HG03460 (cell line): Measurements from ENCODE around the gene PCDHB14.
"Not testable (repeated sequence)": the region's sequence is repeated elsewhere in the genome, so short reads cannot be mapped to it uniquely, and the experiment has no call there.

Experiments used
- ATAC-seq: cut with Tn5 transposase; IDR thresholded peaks from one replicate; pipeline ENCODE4 v1.9.1; 2021; ENCODE audit not compliant: unreplicated experiment

PCDHB14 gene

GRCh38 chr5:141223112-141223783, at the start of gene PCDHB14:
Gene PCDHB14 (plus strand): TSS chr5:141223343. CDS start chr5:141223506, 163 bp downstream.
- ATAC-seq = no peak

DNA sequence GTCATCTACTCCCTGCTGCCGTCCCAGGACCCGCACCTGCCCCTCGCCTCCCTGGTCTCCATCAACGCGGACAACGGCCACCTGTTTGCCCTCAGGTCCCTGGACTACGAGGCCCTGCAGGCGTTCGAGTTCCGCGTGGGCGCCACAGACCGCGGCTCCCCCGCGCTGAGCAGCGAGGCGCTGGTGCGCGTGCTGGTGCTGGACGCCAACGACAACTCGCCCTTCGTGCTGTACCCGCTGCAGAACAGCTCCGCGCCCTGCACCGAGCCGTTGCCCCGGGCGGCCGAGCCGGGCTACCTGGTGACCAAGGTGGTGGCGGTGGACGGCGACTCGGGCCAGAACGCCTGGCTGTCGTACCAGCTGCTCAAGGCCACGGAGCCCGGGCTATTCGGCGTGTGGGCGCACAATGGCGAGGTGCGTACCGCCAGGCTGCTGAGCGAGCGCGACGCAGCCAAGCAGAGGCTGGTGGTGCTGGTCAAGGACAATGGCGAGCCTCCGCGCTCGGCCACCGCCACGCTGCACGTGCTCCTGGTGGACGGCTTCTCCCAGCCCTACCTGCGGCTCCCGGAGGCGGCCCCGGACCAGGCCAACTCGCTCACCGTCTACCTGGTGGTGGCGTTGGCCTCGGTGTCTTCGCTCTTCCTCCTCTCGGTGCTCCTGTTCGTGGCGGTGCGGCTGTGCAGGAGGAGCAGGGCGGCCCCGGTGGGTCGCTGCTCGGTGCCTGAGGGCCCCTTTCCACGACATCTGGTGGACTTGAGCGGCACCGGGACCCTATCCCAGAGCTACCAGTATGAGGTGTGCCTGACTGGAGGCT, 48.6 kb upstream of the PCDHB14 start:
- ATAC-seq = not testable (repeated sequence)

GRCh38 chr5:141175933-141176332, 47.2 kb upstream of the PCDHB14 start:
- no peak for ATAC-seq

DNA sequence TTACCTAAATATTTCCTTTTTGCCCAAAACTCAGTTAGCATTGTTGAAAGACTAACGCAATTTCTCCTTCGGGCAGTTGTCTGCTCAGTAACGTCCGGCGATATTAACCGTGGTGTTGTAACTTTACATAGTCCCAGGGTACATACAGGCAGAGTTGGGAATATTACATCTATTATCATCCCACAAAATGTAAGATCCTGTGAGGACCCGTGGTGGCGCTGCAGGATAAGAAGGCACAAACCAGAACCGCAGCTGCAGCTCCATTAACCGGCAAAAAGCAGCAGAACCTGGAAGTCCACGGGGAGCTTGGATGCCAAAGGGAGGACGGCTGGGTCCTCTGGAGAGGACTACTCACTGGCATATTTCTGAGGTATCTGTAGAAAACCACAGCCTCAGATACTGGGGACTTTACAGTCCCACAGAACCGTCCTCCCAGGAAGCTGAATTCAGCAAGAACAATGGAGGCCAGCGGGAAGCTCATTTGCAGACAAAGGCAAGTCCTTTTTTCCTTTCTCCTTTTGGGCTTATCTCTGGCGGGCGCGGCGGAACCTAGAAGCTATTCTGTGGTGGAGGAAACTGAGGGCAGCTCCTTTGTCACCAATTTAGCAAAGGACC, 45.5 kb upstream of the PCDHB14 start, which contains the start of gene PCDHB8:
Gene PCDHB8, plus strand, starts transcription at position 214 of the 615 bp plus-strand sequence. Its CDS starts 245 bp downstream, at position 459.
- ATAC-seq = not testable (repeated sequence)

GRCh38 chr5:141179371-141179770, 43.8 kb upstream of the PCDHB14 start:
- not testable (repeated sequence) for ATAC-seq

- not testable (repeated sequence) for ATAC-seq
Observed at GRCh38 chr5:141179876-141180275, 43.3 kb upstream of the PCDHB14 start.

GRCh38 chr5:141180313-141180712, 42.8 kb upstream of the PCDHB14 start:
- ATAC-seq = no peak

DNA sequence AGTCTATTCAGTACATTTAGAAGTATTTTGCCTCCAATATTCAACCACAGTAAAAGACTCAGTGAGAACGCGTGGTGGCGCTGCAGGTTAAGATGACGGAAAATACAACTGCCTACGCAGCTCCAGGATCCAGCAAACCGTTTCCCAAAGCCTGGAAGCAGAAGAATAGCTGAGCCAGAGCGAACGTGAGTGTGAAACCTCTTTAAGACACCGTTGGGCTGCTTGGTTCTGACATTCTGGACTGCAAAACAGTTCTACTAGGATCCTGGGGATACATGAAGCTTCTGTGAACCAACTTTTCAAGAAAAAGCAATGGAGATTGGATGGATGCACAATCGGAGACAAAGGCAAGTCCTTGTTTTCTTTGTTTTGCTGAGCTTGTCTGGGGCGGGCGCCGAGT, 40.9 kb upstream of the PCDHB14 start, which contains the start of gene PCDHB16:
Gene PCDHB16, plus strand, starts transcription at position 140 of the 400 bp plus-strand sequence. Its CDS starts 173 bp downstream, at position 313.
- ATAC-seq = no peak

GRCh38 chr5:141184117-141184855, 38.9 kb upstream of the PCDHB14 start:
- not testable (repeated sequence) for ATAC-seq

DNA sequence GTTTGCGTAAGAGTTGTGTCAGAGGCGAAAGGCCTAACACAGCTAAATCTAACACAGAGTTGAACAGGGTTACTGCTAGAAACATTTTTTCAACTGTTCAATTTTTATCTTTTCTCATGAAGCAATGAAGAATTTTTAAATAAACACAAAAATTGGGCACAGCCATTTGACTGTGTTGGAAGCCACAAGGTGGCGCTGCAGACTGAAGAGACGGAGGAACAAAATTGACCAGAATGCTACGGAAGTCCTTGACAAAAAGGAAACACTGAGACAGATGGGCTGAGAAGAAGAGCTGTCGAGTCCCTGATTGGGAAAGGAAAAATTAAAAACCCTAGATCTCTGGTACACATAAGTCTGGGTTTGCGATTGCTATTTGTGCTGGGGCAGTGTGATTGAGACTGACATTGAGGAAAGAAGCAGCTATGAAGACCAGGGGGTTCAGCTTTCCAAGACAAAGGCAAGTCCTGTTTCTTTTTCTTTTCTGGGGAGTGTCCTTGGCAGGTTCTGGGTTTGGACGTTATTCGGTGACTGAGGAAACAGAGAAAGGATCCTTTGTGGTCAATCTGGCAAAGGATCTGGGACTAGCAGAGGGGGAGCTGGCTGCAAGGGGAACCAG, 36.1 kb upstream of the PCDHB14 start, which contains the start of gene PCDHB9:
Gene PCDHB9, plus strand, starts transcription at position 265 of the 616 bp plus-strand sequence. Its CDS starts 158 bp downstream, at position 423.
- ATAC-seq = no peak

- ATAC-seq = not testable (repeated sequence)
Observed at GRCh38 chr5:141188682-141189081, 34.5 kb upstream of the PCDHB14 start.

- ATAC-seq = not testable (repeated sequence)
Observed at GRCh38 chr5:141189131-141189530, 34.0 kb upstream of the PCDHB14 start.

DNA sequence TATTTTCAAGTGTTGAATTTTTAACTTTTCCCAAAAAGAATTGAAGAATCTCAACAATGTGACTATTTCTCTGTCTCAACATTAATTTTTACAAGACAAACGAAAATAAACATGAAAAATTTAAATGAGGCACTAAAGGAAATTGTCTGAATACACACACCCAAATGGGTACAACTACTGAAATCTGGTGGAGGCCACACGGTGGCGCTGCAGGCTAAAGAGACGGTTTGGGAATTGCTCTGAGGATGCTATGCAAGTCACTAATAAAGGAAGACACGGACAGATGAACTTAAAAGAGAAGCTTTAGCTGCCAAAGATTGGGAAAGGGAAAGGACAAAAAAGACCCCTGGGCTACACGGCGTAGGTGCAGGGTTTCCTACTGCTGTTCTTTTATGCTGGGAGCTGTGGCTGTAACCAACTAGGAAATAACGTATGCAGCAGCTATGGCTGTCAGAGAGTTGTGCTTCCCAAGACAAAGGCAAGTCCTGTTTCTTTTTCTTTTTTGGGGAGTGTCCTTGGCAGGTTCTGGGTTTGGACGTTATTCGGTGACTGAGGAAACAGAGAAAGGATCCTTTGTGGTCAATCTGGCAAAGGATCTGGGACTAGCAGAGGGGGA, 30.9 kb upstream of the PCDHB14 start, which contains the start of gene PCDHB10:
Gene PCDHB10, plus strand, starts transcription at position 244 of the 616 bp plus-strand sequence. Its CDS starts 200 bp downstream, at position 444.
- ATAC-seq = no peak

DNA sequence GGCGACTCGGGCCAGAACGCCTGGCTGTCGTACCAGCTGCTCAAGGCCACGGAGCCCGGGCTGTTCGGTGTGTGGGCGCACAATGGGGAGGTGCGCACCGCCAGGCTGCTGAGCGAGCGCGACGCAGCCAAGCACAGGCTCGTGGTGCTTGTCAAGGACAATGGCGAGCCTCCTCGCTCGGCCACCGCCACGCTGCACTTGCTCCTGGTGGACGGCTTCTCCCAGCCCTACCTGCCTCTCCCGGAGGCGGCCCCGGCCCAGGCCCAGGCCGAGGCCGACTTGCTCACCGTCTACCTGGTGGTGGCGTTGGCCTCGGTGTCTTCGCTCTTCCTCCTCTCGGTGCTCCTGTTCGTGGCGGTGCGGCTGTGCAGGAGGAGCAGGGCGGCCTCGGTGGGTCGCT, 28.8 kb upstream of the PCDHB14 start:
- not testable (repeated sequence) for ATAC-seq

- no peak for ATAC-seq
Observed at GRCh38 chr5:141196363-141196762, 26.8 kb upstream of the PCDHB14 start.

DNA sequence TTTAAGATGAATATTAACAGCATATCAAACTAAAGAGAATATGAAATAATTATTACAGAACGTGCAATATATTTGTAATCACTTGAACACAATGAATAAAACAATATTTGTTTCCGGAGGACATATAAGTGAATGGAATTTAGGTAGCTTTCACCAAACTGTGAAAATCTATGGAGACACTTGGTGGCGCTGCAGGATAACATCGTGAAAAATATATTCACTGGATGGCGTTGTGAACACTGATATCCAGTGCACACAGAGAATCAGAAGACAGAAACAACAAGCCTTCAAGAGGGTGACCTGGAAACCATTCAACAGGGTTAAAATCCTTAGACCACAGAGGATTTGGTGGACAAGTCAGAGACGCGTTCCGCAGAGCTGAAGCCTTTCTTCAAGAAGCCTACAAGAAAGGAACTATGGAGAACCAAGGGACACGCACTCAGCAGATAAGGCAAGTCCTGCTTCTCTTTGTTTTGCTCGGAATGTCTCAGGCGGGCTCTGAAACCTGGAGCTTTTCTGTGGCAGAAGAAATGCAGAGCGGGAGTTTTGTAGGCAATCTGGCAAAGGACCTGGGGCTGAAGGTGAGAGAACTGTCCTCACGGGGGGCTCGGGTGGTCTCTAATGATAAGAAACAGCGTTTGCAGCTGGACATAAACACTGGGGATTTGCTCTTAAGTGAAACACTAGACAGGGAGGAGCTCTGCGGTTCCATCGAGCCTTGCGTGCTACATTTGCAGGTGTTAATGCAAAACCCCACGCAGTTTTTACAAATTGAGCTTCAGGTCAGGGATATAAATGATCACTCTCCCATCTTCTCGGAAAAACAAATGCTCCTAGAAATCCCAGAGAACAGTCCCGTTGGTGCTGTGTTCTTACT, 23.5 kb upstream of the PCDHB14 start, which contains the start of gene PCDHB11:
Gene PCDHB11, plus strand, starts transcription at position 269 of the 877 bp plus-strand sequence. Its CDS starts 148 bp downstream, at position 417.
- no peak for ATAC-seq

DNA sequence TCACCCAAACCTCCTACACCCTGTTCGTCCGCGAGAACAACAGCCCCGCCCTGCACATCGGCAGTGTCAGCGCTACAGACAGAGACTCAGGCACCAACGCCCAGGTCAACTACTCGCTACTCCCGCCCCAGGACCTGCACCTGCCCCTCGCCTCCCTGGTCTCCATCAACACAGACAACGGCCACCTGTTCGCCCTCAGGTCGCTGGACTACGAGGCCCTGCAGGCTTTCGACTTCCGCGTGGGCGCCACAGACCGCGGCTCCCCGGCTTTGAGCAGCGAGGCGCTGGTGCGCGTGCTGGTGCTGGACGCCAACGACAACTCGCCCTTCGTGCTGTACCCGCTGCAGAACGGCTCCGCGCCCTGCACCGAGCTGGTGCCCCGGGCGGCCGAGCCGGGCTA, 22.0 kb upstream of the PCDHB14 start:
- not testable (repeated sequence) for ATAC-seq

- not testable (repeated sequence) for ATAC-seq
Observed at GRCh38 chr5:141201646-141202045, 21.5 kb upstream of the PCDHB14 start.
